ENCODE data around the gene PUM2.
"Not testable (repeated sequence)": the region's sequence is repeated elsewhere in the genome, so short reads cannot be mapped to it uniquely, and the experiment has no call there.

The PUM2 gene, protein sequence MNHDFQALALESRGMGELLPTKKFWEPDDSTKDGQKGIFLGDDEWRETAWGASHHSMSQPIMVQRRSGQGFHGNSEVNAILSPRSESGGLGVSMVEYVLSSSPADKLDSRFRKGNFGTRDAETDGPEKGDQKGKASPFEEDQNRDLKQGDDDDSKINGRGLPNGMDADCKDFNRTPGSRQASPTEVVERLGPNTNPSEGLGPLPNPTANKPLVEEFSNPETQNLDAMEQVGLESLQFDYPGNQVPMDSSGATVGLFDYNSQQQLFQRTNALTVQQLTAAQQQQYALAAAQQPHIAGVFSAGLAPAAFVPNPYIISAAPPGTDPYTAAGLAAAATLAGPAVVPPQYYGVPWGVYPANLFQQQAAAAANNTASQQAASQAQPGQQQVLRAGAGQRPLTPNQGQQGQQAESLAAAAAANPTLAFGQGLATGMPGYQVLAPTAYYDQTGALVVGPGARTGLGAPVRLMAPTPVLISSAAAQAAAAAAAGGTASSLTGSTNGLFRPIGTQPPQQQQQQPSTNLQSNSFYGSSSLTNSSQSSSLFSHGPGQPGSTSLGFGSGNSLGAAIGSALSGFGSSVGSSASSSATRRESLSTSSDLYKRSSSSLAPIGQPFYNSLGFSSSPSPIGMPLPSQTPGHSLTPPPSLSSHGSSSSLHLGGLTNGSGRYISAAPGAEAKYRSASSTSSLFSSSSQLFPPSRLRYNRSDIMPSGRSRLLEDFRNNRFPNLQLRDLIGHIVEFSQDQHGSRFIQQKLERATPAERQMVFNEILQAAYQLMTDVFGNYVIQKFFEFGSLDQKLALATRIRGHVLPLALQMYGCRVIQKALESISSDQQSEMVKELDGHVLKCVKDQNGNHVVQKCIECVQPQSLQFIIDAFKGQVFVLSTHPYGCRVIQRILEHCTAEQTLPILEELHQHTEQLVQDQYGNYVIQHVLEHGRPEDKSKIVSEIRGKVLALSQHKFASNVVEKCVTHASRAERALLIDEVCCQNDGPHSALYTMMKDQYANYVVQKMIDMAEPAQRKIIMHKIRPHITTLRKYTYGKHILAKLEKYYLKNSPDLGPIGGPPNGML

DNA sequence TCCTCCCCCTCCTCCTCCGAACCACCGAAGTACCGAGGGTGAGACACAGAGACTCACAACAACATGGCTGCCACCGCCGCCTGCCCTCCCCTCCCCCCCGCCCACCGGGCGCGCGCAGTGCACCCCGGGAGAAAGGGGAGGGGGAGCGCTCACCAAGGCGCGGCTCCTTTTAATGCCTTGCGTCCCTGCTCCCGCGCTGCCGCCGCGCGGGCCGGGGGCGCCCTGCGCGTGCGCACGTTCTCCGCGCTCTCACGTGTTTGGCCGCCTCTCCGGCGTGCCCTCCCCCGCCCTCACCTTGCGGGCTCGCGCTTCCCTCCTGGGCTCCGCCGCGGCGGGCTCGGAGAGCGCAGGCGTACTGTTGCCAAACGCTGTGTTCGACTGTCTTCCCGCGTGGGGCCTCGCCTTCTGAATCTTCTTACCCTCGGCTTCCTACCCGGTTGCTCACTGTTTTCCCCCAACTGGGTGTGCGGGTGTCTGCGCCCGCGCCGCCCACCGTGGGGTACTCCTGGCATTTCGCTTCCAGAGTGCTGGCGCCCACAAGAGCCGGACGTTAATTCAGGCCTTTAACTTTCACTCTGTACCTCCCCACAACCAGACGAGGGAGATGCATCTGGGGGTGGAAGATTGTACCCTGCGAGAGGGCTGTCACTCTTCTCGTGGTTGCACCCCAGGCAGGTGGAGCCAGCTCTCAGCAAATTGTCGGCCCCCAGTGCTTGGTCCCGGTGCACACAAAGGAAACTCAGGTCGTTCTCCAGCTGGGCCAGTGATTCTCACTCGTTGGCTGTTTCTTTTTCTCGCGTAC lies at the start of gene PUM2:
TSS of gene PUM2 (minus strand) at position 92 of the 802 bp plus-strand sequence. CDS start 23,484 bp downstream, outside the sequence.
- peak; percentile 88 for DNase-seq (ENCODE audit: low read depth)

DNA sequence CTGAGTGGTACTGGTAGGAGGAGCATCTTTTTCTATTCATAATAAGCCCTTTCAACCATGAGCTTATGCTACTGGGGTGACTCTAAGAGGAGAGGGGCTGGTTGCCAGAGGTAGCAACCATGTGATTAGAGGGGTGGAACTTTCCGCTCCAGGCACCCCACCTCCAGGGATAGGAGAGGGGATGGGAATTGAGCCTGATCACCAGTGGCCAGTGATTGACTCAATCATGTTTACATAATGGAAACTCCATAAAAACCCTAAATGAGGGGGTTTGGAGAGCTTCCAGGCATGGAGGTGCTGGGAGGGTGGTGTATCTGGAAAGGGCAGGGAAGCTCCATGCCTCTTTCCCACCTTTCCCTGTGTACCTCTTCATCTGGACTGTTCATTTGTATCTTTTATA lies 49.7 kb upstream of the PUM2 start:
- DNase-seq (ENCODE audit: low read depth) = no peak

DNA sequence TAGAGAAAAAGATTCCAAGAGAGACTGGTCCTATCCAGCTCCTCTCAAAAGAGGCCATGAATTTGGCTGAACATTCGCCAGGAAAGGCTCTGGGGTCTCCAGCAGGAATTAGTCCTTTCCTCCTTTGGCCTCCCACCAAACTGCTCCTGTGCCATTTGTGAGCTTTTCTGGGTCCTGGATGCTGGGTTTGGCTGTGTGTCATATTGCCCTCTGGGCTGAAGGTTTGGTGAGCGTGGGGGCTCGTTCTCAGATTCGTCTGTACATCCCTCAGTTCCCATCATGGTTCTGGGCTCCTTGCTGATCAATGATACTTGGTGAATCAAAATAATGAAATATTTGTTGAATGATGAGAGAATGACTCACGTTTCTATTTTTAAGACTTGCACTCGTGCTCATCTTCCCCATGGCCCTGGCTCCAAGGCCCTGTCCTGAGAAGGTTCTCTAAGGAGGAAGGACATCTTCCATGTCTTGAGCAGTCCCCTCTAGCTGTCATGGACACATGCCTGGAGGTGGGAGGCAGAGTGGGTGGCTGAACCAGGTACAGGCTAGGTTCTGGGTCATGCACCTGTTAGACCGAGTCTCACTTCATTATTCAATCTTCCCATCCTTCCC lies 48.4 kb upstream of the PUM2 start:
- DNase-seq (ENCODE audit: low read depth) = no peak

DNA sequence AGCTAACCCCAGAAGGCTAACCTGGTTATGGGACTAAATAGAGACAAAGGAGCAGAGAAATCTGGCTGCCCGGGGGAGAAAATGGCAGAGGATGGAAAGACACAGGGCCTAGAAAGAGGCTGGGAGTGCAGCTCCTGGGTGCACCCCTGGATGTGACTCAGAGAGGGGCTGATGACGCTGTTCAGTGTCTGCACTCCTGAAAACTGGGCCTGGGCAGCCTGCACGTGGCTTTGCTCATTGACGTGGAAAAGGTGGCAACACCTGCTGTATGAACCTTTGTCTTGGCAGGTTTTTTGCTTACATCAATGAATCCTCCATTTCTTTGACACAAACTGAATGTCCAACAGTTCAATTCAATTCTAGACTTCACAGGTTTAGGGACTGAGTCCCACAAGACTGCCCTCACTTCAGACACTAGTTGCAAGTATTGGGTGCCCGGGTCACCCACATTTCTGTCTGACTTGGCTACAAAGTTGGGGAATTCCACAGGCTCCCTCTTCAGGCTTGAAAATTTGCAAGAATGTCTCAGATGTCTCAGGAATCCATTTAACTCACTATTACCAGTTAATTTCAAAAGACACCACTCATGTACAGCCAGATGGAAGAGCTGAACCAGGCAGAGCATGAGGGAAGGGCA lies 47.3 kb upstream of the PUM2 start:
- no peak for DNase-seq (ENCODE audit: low read depth)

DNA sequence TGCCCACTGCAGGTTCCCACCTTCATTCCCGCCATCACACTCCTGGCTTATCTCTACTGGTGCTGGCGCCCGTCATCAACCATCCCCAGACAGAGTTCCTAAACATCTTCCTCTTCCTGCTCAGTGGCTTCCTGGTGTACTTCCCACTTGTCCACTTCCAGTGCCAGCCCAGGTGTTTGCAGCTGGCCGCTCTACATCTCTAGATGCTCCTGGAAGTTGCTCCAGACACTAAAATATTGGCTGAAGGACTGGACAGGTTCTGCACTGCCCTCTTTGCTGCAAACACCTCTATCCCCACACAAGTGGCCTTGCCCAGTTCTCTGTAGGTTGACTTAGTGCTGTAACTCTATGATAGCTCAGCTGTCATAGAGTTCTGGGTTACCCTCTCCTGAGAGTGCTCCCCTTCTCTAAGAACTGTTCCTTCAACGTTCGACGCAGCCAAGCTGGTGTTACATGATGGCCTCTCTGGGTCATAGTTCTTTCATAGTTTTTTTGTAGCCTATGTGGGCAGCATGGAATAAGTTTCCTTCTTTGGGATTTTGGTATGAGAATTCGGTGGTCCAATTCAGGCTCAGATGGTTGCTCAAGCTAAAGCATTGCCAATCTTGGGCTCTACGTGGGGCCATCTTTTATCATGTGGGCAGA lies 45.8 kb upstream of the PUM2 start:
- no peak for DNase-seq (ENCODE audit: low read depth)

DNA sequence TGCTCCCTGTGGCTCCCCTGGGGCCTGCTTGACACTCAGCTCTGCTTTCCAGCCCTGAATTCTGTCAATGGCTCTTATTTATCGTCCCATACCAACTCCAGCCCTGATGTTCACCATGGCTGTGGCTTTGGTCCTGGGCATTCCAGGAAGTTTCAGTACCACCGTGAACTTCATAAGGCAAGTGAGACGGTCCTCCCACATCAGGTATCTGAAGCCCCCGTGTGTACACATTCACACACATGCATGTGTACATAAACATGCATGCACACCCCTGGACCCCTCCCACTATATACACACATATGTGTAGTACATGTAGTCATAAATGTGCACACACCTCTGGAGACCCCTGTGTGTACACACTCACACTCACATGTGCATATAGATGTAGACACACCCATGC lies 43.3 kb upstream of the PUM2 start:
- DNase-seq (ENCODE audit: low read depth) = no peak

DNA sequence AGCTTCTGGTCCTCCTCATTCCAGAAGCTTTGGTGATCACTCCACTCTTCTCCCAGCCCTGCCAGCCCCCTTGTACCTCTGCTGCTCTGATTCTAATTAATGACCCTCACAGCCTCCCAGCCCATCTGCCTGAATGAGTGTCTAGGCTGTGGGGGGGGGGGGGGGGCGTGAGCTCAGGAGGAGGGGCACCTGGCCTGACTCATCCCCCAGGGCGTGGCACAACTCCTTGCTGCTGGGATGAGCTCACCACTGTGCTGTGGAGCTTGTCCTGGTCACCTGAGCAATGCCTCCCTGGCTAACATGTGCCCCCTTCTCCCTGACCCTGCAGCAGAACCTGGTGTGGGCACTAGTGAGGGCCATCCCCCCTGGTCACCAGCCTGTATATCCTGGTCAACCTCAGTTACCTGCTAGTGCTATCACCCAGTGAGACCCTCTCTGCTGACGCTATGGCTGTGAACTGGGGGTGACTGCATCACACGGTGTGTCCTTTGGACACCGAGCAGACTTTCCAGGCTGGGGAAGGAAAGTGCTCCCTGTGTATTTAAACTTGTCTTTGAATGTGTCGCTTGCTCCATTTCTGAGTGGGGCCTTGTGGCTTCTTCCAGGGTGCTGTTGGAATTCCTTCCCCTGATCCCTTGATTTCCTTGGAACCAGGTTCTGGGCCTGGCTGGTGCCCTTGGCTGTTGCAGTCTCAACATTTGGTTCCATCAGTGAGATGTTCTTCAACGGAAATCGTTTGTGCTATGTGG lies 41.5 kb upstream of the PUM2 start:
- DNase-seq (ENCODE audit: low read depth) = no peak

DNA sequence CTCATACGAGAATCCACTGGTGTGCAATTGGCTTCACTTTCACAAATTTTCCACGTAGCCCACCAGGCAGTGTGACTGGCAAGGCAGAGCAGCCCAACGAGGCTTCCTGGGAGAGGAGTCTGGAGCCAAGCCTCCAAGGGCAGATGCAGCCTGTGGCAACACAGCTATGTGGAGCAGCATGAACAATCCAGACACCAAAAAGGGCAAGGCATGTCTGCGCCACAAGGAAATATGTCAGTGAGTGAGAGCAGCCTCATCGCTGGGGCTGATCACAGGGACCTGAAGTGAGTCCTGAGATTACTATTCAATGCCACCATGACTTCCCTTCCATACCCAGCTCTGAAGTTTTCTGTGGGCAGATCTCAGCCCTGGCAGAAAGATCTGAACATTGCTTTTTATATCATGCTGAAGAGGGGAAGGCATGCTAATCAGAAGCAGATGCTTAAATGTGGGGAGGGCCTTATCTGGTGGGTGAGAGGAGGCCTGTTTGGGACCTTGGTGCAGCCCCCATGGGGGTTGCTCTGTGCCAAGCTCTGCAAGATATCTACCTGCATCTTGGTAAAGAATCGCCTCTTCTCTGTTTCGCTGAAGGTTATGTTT lies 40.0 kb upstream of the PUM2 start:
- no peak for DNase-seq (ENCODE audit: low read depth)

DNA sequence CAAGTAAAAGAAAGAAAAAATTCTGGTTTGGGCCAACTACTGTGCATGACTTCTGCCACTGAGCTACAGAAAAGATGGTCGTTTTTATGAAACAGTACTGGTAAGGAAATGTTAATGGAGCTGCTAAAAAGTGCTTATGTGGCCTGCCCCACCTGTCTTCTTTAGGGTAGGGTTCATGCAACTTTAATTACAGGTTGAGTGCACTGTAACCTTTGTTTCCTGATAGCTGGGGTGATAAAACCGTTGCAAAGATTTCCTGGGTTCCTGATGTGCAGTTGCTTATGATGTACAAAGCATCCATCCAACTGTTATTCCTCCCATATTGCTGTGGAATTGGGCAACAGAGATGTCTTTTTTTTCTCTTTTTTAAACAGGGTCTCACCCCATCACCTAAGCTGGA lies 34.3 kb upstream of the PUM2 start:
- no peak for DNase-seq (ENCODE audit: low read depth)

DNA sequence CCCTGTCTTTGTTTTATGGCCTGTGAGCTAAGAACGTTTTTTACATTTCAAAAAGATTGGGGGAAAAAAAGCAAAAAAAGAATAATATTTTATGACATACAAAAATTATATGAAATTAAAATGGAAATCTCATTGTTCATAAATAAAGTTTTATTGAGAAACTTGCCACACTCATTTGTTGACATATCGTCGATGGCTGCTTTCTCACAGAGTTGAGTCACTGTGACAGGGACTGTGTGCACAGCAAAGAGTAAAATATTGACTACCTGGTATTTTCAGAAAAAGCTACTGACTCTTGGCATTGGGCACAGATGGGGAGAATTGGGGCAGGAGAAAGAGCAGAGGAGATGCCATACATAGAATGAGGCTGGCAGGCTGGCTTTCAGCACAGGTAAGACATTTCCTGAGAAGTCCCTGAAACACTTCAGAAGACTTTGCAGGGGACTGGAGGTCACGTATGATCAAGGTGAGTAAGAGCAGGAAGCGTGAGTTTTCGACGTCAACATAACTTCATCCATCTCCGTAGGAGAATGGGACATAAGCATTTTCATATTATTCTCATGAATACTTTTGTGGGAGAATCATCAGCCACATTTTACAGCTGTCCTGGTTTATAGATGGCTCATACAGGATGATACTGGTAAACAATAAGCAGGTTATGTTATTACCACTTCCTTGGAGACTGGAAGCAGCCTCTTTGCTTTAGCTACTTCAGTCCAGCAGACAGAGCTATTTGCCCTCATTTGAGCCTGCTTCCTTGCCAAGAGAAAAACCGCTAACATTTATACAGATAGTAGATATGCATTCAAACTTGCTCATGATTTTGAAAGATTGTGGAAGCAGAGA lies 32.5 kb upstream of the PUM2 start:
- no peak for DNase-seq (ENCODE audit: low read depth)

DNA sequence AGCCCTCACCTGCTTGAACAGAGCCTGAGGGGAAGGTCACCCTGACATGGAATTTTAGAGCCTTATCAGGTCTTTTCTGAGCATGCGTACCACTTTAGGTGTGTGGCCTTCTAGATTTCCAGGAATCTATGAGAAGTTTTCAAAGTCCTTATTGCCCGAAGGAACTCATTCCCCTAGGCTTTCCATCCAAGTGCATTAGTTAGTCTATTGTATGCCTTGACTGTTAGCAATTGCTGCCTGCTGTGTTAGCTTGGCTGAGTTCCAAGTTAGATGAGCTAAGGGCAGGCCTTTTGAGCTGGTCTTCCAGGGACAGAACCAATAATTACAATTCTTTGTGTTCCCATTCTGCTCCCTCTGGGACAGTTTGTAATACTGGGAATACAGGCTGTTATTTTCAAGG lies 30.8 kb upstream of the PUM2 start:
- no peak for DNase-seq (ENCODE audit: low read depth)

DNA sequence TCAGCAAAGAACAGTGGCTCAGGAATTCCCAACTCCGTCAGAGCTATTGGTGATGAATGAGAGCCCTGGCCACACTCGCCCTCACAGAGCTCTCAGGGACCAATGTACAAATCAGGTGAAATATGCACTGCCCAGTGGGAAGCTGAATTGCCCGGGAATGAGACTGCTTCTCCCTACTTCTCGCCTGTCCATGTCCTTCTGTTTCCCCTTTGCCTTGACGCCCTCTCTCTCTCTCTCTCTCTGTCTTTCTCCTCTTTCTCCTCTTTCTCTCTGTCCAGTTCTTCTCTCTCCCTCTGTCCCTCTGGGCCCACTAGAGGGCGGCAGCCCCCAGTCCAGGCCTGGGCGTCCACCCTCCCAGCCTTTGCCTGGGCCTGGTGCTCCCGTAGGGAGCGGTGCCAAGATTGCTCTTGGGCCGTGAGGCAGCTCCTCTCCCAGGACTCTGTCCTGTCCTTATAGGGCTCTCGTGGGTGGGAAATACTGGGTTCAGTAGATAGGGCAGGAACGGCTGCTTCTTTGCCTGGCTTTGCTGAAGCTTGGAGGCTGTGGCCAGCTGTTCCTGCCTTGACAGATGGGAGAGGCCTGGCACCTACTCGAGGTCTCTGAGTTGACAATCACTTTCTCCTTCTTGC lies 28.4 kb upstream of the PUM2 start:
- peak; percentile 54 for DNase-seq (ENCODE audit: low read depth)

DNA sequence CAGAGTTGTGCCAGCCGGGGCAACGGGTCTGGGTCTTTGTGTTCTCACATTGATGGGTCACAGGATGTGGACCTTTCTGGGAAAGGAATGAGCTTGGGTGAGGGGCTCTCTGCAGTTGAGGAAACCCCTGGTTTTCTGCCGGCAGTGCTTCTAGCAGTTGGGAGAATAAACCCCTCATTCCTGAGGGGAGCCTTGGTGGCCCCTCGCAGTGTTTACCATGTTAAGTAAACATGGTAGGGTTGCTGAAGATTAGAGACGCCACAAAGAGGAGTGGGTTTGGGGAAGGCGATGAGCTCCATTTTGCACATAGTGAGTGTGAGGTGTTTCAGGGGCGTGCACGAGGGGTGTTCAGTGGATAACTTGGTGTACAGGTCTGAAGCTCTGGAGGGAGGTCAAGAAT lies 27.7 kb upstream of the PUM2 start:
- no peak for DNase-seq (ENCODE audit: low read depth)

DNA sequence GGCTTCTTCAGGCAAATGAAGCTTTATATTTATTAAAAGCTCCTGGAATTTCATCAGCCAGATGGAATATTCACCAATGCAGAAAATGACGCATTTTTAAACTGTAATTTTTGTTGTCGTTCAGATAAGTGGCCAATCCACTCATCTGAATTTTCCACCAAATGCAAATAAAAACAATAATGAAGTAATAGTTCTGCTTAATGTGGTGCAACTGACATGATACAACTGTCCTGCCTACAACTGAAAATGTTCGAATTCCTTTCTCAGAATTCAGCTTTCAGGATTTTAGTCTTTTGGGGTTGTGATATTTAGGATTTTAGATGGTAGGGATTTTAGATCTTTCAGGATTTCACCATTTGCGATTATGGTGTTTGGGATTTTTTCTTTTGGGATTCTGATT lies 27.1 kb upstream of the PUM2 start:
- no peak for DNase-seq (ENCODE audit: low read depth)

DNA sequence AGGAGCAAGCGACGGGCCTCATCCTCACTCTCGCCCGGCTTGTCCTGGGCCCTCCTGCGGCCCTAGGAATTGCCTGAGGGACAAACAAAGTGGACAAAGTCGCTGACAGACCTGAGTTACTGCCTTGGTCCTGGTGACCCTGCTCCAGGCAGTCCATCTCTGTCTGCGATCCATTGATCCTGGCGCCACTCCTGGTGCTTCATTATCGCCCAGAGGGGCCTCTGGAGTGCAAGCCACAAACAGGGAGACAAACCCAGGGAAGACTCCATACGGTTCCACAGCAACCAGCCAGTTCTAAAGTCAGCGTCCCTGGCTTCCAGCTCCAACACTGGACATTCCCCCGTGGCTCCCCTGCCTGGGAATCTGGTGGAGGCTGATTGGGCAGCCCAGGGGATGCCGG lies 24.3 kb upstream of the PUM2 start:
- DNase-seq (ENCODE audit: low read depth) = not testable (repeated sequence)

DNA sequence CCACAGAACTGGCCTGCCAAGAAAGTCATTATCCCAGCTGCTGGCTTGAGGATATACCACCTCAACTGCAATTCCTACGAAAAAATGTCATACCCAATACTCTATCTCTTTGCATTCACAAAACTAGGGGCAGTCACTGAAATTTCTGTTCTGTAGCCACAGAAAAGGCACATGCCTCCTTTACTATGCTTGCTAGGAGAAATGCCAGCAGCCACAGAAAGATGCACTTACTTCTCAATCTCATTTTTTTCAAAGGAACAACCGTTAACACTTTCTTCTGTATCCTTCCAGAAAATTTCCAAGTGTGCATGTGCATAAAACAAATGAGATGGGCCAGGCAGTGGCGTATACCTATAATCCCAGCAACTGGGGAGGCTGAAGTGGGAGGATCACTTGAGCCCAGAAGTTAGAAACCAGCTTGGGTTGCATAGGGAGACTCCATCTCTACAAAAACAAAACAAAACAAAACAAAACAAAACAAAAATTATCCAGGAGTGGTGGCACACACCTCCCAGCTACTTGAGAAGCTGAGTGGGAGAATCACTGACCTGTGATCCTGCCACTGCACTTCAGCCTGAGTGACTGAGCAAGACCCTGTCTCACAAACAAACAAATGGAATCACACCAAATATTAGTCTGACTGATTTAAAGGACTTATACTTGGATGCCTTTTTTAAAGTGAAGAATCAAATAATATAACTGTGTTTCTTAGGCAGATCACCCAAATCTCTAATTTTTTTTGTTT lies 22.4 kb upstream of the PUM2 start:
- no peak for DNase-seq (ENCODE audit: low read depth)

DNA sequence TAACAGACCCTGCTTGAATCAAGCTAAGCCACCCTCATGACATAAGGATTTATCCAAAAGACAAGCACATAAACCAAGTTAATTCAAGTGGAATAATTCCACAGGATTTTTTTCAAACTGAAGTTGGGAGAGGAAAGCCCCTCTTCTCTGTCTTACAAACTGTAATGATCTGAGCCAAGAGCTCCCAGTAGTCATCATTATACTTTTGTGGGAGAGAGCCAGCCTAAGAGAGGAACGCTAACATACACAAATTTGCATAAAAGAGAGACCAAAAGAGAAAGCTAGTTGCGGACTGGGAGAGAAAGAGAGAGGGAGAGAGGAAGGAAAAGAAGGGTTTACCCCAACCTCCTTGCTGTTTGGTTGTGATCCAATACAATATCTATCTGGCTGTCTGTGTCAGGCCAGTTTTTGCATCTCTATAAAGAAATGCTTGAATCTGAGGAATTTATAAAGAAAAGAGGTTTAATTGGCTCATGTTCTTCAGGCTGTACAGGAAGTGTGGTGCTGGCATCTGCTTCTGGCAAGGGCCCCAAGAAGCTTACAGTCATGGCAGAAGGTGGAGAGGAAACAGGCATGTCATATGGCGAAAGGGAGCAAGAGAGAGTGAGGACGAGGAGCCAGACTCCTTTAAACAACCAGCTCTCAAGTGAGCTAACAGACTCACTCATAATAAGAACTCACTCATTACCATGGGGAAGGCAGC lies 20.8 kb upstream of the PUM2 start:
- DNase-seq (ENCODE audit: low read depth) = no peak

Data from HS-27A (cell line).